GM23338 (cell line): ENCODE results near the gene TMEM44. TPM values are rescaled to one million over a fixed set of nuclear protein-coding genes. Genes with fewer than 3 reads are reported as not detected.

Source experiments
- CTCF ChIP-seq, 2 experiments: fragments of 200-600 bp in 1 of 2; sonication (generic) in 1 of 2; conservative IDR thresholded peaks; 2 replicates each; pipeline versions ENCODE4 v1.5.1 to v1.6.1; 2016 to 2017; ENCODE audit warnings: antibody characterized with exemption in 2 of 2, low read depth in 2 of 2, mild to moderate bottlenecking in 2 of 2, moderate library complexity in 1 of 2
- STAT1 ChIP-seq: IDR thresholded peaks from one replicate; pipeline ENCODE4 v1.6.1; 2016; ENCODE audit warnings: antibody characterized with exemption; ENCODE audit not compliant: unreplicated experiment
- polyA plus RNA-seq: library from polyadenylated mRNA; unstranded; fragments of >200 nt; fragmentation: Nextera tagmentation; extraction: Ambion mirVana; gene quantifications from 2 replicates; pipeline ENCODE4 v1.2.1, GENCODE V29; 2016
- small RNA-seq: library from RNA; depleted of rRNA; stranded (forward); fragments of <200 nt; gene quantifications from one replicate; pipeline ENCODE3, GENCODE V24; 2014; ENCODE audit warnings: low replicate concordance
- total RNA-seq: library from RNA; depleted of rRNA; stranded (reverse); fragments of >200 nt; shearing (Covaris generic); gene quantifications from 2 replicates; pipeline ENCODE4 v1.2.3, GENCODE V29; 2014; rRNA removed

The TMEM44 gene
- total and polyA plus RNA-seq, 2 experiments from 2014 or later, result 10.0 to 10.5 TPM

GRCh38 chr3:194537732-194538247 is 95.4 kb downstream of the TMEM44 start (continued):
- TF ChIP-seq STAT1 (no peak), CTCF (conservative IDR thresholded peaks at IDR 0.05; ENCODE audit: low read depth in 2 of 2) (no peak)

Small RNAs within 50 kb of the gene (small RNA-seq; reads per million reads assigned to genes)
- gene AC046143.2, result not detected

Other genes with a start within 250 kb of the TMEM44 start
- 0.07 and 0.12 TPM in 2 replicates for gene GP5, start 234.2 kb downstream of the TMEM44 start, total RNA-seq
- gene GP5, start 234.2 kb downstream of the TMEM44 start, polyA plus RNA-seq, result 0.15 TPM in 1 of 2 replicates, not detected in the other
- 164 and 202 TPM in 2 replicates for gene ATP13A3, start 146.4 kb downstream of the TMEM44 start, total RNA-seq
- gene ATP13A3, start 146.4 kb downstream of the TMEM44 start, polyA plus RNA-seq, result 17.2 and 20.0 TPM in 2 replicates
- gene LSG1, start 38.8 kb upstream of the TMEM44 start, total RNA-seq, result 44.5 and 57.1 TPM in 2 replicates
- 43.0 and 49.2 TPM in 2 replicates for gene LSG1, start 38.8 kb upstream of the TMEM44 start, polyA plus RNA-seq
- 3.3 and 6.4 TPM in 2 replicates for gene FAM43A, start 52.5 kb upstream of the TMEM44 start, total RNA-seq
- 2.4 and 2.5 TPM in 2 replicates for gene FAM43A, start 52.5 kb upstream of the TMEM44 start, polyA plus RNA-seq